GM21825 (cell line): ENCODE measurements around the gene ITSN1.

Experiments
- ATAC-seq: cut with Tn5 transposase; IDR thresholded peaks from one replicate; pipeline ENCODE4 v1.9.1; 2021; ENCODE audit warnings: mild to moderate bottlenecking, moderate library complexity; ENCODE audit not compliant: unreplicated experiment

Gene ITSN1

DNA sequence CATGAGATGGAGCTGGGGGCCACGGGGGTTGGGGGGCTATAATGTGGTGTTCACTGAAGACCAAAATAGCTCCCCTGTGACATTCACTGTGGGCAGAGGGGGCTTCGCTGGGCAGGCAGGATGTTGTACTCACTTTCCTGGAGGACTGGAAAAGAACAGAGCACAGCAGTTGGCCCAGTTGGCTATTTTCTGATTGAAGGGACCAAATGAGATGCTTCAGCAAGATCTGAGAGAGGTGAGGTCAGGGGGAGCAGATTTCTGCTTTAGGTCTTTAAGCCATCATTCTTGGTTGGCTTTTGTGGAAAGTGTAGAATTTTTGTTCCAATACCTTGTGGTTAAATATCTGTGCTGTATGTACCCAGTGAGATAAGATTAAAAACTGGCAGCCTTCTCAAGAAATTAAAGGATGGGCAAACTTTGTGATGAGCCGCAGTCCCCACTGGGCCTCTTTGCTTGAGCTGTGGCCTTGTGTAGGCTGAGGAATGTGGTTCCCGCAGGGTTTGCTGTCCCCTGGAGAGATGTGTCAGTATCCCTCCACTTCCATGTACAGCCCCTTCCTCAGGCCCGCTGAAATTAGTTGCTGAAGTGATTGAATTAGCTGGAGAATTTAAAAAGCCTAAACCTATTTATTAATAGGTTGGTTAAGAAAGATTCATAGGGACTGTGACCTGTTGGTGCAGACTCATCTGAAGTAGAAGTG, 192.7 kb downstream of the ITSN1 start:
- ATAC-seq: no peak

DNA sequence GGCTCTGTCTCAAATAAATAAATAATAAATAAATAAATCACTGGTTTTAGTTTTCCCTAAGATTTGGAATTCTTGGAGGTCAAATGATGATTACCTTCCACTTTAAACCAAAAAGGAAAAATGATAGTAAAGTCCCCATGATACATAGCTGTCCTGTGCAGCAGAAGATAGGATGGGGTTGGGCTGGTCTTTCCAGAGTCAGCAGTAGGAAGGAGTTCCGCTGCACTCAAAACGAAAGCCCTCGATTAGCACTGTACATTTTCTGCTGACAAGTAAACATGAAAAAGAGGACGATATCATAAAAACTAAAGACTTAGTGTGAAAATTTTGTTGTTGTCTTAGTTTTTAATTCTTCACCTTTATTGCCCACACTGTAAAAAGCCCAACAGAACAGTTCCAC, 193.6 kb downstream of the ITSN1 start:
- no peak for ATAC-seq

DNA sequence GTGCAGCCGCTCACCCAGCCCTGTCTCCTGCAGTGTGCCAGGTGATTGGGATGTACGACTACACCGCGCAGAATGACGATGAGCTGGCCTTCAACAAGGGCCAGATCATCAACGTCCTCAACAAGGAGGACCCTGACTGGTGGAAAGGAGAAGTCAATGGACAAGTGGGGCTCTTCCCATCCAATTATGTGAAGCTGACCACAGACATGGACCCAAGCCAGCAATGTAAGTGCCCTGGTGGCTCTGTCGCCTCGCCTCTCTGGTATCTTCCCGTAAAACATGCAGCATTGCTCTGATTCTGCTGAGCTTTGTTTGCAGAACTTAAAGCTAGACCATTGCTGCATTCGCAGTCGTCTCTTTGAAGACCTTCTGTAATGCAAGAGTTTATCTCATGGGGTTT, 194.1 kb downstream of the ITSN1 start:
- no peak for ATAC-seq

DNA sequence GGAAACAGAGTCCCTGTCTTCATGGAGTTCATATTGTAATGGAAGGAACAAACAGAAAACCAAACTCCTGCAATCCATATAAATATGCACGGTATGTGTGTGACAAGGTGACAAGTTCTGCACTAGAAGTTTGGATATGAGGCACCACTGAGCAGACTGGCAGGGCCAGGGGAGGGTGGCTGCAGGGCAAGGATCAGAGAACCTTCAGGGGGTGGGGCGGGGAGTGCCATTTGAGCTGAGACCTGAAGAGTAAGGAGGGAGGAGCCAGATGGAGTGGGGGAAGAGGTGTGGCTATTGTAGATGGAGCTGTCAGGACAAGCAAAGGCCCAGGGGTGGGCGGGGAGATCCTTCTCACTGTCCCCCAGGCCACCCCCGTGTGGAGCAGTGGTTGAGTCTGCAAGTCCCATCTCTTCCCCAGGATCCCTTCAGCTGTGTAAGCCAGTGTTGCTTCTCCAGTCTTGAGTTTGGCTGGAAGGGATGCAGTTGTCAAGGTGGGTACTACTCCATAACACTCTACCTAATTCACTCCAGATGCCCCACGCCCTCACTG, 196.9 kb downstream of the ITSN1 start:
- no peak for ATAC-seq

DNA sequence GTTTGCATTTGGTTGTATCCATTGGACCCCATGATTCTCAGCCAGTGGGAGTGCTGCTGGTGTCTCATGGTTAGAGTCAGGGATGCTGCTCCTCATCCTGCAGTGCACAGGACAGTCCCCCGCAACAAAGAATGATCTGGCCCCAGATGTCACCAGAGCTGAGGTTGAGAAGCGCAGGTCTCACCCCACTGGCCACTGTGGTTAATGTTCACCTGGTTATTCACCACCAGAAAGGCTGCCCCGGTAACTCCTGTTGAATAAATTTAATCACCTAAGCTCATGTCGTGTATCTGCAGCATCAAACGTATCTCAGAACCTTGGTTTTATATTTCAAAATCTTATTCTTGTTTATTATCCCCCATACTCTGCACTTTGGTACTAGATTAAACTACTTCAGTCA, 197.5 kb downstream of the ITSN1 start:
- ATAC-seq: no peak

DNA sequence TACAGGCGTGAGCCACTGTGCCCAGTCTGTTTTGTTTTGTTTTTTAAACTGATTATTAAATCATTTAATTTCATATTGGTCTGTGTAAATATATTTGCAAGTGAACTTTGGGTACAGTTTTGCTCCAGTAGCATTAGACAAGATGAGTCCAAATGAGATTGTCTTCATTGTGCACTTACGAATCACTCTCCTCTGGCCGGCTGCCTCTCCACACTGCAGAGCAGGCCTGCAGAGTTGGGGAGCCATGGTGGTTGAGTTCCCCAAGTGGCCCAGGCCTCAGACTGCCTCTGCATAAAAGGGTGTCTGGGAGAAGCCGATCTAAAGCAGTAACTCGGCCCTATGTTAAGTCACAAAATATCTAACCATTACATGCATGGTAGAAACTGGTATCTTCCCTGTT, 198.5 kb downstream of the ITSN1 start:
- no peak for ATAC-seq

DNA sequence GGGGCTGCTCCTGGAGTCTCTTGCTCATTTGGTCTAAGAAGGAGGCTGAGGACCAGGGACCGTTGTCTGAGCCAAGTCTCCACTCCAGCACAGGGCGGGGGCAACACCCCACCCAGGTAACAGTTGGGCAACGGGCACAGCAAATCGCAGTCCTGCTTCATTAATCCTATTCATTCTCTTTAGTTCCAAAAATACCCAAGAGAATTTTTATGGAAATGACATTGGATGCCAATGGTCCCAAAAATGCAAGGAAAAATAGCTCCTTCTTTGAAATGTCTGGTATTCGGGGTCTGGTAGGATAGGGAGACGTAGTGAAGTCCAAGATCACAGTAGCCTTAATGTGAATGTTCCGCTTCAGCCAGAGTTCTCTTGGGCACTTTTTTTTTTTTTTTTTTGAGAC, 199.3 kb downstream of the ITSN1 start:
- ATAC-seq: no peak

DNA sequence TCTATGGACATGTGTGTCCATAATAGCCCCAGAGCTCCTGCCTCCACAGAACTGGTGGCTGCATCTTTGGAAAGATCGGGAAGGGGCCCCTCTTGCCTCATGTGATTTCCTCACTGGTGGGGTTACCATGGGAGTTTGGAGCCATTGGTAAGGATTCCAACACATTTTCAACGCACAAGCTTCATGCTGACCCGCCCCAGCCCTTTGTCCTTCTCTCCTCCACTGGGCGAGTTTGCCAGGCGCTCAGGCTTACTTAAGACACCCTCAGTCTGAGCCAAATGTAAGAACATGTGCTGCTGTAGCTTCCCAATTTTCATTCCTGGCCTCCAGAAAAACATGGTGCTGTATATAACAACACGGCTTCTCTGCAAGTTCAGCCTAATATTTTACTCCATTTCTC, 200.9 kb downstream of the ITSN1 start:
- no peak for ATAC-seq

DNA sequence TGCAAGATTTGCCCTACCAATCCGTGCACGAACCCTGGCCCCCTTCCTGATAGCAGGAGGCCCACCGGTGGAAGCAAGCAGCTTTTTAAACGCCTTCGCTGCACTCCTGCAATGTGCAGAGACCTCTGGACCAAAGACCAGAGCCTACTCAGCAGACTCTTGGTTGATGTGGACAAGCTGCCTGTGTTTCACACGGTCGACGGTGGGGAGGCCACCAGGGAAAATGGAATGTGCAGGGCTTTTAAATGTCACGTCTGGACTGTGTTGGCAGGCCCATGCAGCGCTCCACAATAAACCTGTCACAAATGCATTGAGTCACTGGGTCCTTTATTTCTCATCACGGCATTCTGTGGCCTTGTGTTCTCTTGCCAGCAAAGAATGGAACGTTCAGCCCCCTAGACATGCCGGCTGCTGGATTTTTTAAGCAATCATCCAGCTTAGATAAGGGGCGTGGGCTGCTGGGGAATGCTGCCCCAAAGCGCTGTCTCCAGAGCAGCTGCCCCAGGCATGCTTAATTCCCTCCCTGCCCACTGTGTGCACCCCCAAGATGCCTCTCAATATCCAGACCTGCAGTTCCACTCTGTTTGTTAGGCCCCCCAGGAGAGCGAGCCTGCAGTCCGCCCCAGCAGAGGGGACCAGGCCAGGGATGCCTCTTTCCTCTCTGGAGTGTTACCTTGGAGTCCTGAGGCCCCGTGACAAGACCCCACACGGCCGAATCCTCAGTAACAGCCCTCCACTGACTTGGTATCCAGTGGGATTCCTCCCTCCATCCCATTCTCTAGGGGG, 202.0 kb downstream of the ITSN1 start:
- ATAC-seq: no peak

DNA sequence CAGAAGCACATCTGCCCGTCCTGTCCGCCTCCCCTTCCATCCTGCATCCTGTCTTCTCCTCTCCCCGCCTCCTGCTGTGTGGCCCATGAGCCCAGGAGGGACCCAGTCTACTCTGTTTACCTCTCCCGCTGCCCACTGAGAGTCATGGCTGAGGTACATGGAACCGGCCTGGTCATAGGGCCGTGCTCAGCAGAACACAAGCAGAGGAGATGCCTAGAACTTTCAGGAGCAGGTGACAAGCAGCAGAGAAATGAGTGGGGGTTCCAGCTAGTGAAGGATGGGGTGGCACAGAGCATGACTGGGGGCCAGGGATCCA, 202.5 kb downstream of the ITSN1 start:
- ATAC-seq: no peak

DNA sequence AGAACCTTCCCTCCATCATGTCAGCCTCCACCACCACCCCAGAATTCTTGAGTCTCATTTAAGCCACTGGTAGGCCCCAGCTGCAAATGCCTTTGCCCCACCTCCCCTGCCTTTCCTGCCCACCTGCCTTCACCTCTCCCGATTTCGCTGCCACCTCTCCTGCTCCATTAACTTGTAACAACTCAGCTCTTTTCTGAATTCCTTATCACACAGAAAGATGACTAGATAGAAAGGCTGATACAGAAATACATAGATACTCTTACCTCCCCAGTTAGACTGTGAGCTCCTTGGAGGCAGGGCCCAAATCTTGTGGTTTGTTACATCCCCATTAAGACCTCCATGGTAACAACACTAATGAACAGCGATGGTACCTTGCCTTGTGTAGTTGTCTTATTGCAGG, 203.8 kb downstream of the ITSN1 start:
- no peak for ATAC-seq

DNA sequence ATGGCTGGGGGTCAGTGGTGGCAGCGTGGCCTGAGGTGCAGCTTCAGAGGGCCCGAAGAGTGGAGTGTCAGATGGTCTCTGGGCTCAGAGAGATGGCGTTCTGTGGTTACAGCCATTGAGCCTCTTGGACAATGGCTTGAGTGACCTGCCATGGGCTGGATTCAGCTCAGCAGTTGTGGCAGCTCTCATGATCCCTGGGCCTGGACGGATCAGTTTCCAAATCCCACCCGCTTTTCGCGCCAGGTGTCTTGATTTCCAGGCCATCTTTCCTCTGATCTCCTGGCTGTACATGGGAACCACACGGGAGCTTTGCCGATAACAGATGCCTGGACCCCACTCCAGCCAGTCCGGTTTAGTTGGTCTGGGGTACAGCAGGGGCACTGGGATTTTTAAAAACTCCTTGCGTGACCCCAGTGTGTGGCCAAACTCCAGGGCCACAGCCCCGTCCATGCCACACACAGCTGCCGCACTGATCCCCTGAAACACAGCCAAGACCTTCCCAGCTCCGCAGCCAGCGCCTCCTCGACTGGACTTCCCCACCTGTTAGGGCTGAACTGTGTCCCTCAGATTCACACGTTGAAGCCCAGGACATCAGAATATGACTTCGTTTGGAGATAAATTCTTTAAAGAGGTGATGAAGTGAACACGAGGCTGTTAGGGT, 205.4 kb downstream of the ITSN1 start:
- no peak for ATAC-seq

DNA sequence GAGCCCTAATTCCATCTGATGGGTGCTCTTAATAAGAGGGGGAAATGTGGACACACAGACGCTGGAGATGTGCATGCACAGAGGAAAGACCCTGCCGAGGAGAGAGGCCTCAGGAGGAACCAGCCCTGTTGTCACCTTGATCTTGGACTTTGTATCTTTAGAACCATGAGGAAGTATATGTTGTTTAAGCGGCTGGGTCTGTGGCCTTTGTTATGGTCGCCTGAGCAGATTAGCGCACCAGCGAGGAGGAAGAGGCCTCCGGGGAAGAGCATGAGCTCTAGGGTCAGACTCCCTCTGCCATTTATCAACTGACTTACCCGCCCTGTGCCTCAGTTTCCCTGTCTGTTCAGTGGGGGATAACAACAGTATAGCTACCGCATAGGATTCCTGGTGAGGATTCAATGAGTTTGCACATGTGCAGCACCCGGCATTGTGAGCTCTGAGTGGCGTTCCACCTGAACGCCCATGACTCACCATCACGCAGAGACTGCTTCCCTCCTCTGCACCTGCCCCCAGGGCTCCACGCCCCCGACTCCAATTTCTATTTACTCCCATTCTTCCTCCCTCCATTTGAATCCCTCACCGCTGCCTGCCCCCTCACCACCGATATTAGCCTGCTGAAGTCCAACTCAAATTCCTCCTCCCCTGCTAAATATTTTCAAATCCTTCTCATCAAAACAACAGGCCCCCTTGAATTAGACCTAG, 206.1 kb downstream of the ITSN1 start:
- no peak for ATAC-seq

DNA sequence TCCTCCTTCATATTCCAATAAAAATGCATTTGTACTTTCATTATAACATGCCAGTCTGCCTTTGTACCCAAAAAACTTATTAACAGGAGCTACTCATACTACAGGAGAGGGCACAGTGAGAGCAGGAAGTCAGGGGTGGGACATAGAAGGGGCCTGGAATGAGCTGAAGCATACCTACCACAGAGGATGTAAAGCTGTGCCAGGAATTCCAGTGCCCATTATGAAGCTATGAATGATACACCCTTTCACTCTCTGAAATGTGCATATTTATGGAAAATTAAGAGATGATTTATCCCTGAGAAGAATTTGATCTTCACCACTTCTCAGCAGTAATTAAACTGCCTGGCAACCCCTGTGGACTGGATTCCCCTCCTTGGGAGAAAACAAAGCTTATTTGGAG, 207.5 kb downstream of the ITSN1 start:
- ATAC-seq: no peak

DNA sequence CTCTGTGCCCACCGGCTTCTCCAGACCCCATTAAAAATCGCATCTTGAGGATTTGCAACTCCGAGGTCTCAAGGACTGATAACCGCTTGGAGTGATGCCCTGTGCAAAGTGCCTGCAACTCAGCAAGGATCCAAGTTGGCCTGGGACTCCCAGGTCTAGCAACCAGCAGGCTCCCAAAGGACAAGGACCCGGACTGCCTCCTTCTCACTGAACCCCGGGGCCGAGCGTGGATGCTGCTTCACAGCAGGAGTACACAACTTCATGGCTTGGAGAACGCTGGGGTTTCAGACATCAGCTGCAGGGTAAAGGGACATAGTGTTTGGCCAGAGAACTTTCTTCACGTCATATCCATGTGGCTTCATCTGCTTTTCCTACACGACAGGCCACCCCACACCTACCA, 208.1 kb downstream of the ITSN1 start:
- ATAC-seq: no peak

DNA sequence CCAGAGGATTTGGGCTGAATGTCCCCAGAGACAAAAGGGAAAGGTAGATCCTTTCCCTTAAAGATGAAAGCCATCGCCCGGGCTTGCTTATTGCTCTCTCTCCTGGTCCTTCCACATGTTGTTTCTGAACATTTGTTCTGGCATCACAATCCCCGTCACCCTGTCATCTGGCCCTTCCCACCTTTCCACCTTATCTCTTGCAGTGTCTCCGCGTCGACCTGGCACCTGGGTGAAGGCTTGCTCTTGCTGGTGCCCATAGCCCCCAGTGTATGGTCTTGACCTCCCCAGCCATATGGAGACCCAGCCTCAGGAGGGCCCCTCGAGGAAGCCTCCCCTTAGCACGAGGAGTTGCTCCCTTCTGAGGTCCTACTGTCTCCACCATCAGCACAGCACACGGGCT, 208.7 kb downstream of the ITSN1 start:
- no peak for ATAC-seq

DNA sequence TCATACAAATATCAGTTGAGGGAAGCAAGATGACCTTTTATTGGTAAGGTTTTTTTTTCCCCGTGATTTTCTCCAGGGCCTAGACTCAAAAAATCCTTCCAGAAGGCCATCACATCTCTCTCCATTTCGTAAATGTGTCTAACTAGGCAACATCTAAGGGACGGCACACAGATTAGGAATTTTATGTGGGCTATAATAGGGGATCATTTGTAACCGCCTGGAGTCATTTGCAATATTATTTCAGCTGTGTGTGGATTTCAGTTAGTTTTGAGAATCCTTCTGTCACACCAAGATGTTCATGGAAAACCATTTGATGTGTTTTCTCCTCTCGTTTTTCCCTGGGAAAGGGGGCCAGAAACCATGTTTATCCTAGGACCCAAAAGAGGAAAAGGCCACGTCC, 210.2 kb downstream of the ITSN1 start:
- ATAC-seq: no peak

DNA sequence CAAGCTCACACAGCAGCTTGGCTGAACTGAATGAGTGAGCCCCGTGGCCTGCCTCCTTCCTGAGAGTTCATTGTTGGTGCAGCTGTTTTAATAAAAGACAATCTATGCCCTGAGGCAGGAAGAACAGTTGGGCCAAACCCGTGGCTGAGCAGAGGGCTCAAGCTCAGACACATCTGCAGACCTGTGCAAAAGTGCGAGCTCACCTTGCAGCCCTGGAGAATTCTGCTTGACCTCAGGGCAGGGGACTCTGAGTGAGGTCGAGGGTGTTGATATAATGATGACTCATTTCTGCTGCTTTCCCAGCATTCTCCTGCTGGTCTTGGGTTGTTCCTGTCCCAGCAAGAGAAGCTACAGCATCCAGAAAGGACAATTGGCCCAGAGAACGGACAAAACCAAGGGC, 212.3 kb downstream of the ITSN1 start:
- no peak for ATAC-seq

DNA sequence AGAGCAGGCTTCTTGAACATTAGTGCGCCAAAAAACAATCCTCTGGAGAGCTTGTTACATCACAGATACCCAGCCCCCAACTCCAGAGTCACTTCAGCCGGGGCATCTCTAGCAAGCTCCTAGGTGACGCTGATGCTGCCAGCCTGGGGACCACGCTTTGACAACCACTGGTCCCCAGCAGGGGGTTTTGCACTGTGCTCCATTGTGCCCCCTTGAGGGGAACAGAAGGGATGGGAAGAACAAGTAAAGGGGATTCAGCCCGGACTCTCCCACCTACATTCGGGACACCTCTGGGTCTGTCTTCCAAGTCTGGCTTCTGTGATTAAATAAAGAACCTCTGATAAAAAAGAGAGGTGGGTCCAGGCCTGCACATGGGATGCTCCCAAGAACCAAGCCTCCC, 212.9 kb downstream of the ITSN1 start:
- ATAC-seq: no peak

DNA sequence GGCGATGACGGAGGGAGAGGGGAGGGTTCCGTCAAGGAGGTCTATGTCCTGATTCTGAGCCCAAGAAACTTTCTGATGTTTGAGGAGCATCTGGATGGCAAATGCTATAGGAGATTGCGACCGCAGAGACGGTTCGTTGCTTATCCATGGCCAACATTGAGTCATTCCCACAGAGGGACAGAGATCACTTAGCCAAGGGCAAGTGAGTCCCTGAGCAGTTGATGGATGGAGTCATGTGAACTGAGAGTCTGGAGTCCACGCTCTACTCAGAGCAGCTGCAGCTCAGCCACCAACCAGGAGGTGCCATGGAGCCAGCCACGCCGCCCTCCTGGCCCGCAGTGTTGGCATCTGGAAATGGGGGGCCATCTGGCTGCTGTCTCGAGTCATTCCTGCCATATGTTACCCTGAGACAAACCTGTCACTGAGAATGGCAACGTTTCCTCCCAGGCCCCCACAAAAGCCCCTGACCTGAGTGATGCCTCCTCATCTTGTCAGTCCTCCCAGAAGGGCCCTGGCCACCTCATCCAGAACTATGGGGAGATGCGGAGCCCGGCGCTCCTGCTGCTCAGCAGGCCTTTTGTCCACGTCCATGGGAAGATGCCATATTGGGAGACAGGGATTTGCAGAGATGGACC, 214.7 kb downstream of the ITSN1 start:
- no peak for ATAC-seq
